GM18907 (cell line): ENCODE results near the gene IFT88.

Experiments
- ATAC-seq: cut with Tn5 transposase; IDR thresholded peaks from one replicate; pipeline ENCODE4 v1.9.1; 2021; ENCODE audit warnings: mild to moderate bottlenecking, moderate library complexity; ENCODE audit not compliant: unreplicated experiment

IFT88 gene

GRCh38 chr13:20682061-20682460, 115.1 kb downstream of the IFT88 start:
- no peak for ATAC-seq

DNA sequence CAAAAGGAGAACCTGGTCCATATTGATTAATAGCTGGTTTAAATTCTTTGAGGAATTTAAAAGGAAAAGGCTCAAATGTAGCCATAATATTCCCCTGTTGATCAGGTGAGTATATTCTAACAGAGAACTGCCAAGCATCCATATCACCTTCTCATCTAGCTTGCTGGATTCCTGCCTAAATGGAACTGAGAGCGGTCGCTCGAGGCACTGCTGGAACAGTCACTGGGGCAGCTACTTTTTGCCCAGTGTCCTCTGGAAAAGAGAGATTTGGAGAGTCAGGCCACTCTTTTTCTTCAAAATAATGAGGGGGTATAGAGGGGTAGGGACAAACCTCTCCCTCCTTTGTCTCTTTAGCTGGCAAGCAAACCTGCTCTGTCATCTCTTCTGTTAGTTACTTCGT, 117.1 kb downstream of the IFT88 start:
- ATAC-seq, result no peak

GRCh38 chr13:20684546-20684945, 117.6 kb downstream of the IFT88 start:
- ATAC-seq, result no peak

DNA sequence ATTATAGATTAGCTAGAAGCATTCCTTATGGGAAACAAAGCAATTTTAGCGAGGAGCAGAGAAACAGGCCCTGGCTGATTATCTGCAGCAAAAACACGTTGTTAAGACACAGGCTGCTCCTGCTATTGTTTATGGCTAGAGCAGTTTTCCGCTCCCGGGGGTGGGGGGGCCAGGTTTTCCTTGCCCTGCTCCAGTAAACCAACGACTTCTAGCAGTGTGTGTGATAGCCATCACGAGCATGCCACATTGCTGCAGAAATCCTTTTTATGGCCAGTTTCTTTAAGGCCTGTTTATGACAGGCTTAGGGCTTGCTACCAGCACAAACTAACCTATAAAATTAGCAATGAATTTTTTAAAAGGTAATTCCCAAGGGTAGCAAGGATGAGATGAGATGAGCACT, 118.1 kb downstream of the IFT88 start:
- no peak for ATAC-seq

GRCh38 chr13:20686167-20686566, 119.2 kb downstream of the IFT88 start:
- ATAC-seq, result no peak

- no peak for ATAC-seq
These were observed 120.1 kb downstream of the IFT88 start for GRCh38 chr13:20686863-20687579.

DNA sequence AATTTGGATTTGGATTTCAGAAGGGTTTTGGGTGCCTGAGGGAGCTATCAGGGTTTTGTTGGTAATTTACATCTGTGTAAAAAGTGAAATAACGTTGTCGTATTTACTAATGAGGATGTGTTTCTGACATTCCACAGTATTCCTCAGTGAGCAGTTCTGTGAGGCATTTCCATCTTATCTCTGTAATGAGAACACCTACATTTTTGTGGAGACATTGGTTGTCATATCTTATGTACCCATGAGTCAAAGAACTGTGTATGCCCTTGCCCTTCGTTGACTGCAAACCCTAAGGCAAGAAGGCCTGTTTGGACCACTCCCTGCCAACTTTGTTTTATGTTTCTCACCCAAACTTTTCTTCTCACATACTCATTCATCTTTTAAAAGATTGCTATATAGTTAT, 122.3 kb downstream of the IFT88 start:
- ATAC-seq, result no peak

DNA sequence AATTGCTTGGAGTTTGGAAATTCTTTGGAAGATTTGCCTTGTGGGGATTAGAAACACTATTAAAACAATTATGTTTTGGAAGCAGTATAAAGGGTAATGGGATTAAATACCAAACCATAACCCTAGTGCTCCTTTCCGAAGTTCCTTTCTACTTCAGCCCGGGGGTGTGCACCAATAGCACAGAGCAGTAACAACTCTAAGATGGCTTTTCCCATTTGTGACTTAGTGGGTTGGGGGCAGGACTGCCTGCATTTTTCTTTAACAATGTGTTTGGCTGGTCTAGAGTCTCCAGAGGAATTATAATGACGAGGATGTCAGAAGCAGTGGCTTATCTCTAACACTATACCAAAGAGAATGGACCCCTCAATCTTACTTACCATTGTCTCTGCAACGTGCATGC, 124.7 kb downstream of the IFT88 start:
- ATAC-seq, result no peak

- no peak for ATAC-seq
These were observed 129.1 kb downstream of the IFT88 start for GRCh38 chr13:20696073-20696472.

GRCh38 chr13:20699715-20700114, 132.8 kb downstream of the IFT88 start:
- no peak for ATAC-seq

GRCh38 chr13:20700288-20700687, 133.3 kb downstream of the IFT88 start:
- no peak for ATAC-seq

DNA sequence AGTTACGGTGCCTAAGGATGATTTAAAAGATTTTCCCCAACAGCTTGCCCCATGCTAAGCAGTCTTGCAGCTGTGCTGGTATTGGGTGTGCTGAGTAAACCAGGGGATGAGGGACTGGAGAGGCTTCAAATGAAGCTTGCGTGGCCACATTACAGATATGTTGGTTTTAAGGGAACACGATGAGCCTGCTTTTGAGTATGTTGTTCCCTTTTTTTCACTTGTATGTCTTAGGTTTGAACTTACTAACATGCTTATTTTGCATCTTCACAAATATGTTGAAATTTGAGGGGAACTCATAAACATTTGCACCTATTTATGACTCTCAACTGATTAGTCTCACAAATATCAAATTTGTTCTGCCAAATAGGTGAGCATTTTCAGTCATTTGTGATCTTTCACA, 134.5 kb downstream of the IFT88 start:
- no peak for ATAC-seq

DNA sequence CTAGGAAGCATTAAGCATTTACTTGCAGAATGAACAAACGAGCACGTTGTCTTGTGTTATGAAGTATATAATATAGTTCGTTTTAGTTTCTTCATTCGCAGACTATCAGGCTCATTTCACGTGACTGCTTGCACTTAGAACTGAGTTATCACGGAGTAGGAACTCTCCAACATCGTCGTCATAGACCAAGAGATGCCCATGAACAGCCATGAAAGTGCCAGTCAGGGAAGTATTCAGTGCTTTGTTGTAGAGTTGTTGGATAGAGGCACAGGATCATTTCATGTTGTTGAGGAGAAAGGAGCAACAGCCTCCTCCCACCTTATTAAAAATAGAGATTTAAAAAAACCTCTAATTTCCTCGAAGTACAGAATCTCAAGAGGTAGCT, 135.6 kb downstream of the IFT88 start:
- no peak for ATAC-seq

DNA sequence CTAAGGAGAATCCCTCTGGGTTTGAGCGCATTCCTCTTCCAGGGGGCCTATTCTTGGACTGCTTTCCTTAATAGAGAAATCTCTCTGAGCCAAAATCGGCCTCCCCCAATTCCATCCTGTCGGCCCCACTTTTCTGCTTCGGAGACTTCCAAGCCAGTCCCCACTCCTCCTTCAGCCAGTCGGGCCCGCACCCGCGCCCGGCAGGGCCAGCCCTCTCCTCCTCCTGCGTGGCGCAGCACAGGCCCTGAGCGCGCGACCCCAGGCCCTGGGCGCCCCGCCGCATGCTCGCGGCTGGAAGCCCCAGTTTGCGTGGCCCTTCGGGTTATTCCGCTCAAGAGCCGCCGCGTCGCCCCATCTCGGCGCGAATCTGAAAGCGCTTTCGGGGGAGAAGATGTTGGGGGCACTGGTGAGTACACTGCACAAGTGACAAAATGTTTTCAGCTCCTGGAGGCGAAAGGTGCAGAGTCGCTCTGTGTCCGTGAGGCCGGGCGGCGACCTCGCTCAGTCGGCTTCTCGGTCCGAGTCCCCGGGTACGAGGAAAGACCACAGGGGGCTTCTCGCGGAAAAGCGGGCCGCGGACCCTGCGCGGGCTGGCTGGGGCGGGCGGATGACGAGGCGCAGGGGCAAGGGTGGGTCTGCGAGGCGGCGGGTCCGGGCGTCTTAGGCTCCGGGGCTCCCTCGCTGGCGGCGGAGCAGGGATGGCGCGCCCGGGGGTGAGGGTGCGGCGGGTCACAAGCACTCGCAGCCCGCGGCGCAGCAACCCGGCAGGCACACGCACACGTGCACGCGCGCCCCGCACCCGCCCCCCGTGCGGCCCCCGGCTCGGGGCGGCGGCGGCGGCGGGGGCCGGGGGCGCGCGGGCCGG, 136.2 kb downstream of the IFT88 start, which contains the start of gene IL17D:
TSS of gene IL17D (plus strand) at position 785 of the 865 bp plus-strand sequence. CDS start 303 bp downstream, outside the sequence.
- peak; percentile 43 for ATAC-seq

DNA sequence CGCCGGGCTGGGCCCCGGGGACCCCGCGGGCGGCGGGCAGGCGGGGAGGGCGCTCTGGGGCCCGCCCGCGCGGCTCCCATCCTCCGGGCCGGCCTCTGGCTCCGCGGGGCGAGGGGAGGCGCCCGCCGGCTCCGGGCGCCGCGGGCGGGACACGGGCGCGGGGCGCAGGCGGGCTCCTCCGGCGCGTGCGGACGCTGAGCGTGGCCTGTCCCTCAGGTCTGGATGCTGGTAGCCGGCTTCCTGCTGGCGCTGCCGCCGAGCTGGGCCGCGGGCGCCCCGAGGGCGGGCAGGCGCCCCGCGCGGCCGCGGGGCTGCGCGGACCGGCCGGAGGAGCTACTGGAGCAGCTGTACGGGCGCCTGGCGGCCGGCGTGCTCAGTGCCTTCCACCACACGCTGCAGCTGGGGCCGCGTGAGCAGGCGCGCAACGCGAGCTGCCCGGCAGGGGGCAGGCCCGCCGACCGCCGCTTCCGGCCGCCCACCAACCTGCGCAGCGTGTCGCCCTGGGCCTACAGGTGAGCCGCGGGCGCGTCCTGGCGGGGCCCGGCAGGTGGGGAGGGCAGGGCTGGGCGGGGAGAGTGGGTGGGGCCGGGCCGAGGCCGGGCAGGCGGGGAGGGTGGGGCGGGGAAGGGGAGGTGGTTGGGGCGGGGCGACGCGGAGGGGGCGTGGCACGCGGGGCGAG, 137.0 kb downstream of the IFT88 start:
- ATAC-seq, result peak; percentile 91

DNA sequence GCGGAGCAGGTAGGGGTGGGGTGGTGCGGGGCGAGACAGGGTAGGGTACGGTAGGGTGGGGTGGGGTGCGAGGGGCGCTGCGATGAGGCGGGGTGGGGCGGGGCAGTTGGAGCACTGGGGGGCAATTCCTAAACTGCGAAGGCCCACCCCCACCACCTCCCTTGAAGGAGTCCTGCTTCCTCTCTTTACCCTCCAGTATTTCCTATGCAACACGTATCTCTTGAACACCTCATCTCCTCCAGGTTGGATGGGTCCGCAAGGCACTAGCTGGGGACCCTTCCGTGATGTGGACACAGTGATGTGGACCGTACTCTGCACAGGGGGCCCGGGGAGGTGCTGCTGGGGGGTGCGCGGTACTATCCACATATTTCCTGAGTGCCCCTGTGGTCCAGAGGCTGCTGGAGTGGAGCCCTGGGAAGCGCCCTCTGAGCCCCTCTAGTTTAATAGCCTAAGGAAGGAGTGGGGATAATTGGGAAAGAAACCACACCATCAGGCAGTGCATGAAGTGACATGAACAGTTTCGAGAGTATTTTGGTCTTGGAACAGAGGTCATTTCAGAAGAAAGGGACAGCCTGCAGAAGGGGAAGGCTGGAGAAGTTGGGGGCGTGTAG, 137.6 kb downstream of the IFT88 start:
- ATAC-seq, result no peak

DNA sequence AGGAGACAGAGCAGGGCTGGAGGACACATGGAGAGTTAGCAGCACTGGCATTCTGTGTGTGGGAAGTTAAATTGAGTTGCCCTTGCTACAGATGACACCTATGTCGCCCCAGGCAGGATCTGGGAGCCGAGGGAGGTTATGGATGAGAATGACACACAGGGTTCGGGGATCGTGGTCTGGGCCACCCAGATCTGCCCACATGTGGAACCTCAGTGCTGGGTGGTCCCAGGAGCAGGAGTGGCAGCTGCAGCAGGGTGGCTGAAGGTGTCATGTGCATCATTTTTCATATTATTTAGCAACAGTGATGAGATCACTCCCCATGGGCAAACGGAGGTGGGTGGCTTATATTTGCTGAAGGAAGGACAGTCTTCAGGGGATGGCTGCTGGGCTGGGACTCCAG, 139.7 kb downstream of the IFT88 start:
- ATAC-seq, result no peak

- no peak for ATAC-seq
These were observed 141.3 kb downstream of the IFT88 start for GRCh38 chr13:20708216-20708615.

- ATAC-seq, result no peak
These were observed 142.4 kb downstream of the IFT88 start for GRCh38 chr13:20709369-20709768.

DNA sequence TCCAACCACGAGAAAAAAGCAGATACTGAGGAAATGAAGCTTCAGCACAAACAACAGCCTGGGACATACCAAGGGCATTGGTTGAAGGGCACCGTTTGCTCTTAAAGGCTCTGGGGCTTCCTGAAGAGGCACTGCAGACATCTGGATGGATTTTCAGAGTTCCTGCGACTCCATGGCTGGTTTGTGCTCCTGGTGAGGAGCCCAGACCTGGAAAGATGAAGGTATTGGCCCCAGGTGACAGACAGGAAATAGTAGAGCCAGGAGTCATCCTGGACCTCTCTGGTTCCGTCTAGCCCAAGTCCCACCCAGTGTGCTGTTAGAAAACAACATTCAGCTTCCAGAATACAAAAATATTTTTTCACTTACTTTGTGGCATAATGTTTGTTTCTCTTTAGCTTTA, 142.8 kb downstream of the IFT88 start:
- no peak for ATAC-seq
